Astrocyte of the spinal cord (primary cell): ENCODE results near the gene ATP6V1G1.

Experiments used
- DNase-seq: peaks from one replicate; pipeline ENCODE4 v3.0.0; 2011; ENCODE audit warnings: low read depth, low spot score
- H3K4me3 ChIP-seq: 2 replicates; pipeline ENCODE4 v1.5.1; 2011; ENCODE audit warnings: low read depth, mild to moderate bottlenecking, low read length, moderate library complexity
- in situ Hi-C: cut with HindIII; loops from 2 replicates; pipeline ENCODE4 v1.10.0; 2017; ENCODE audit warnings: low sequenced_read_pairs
- TF ChIP-seq, protein P1 (sequence below): IDR thresholded peaks from 2 replicates; pipeline ENCODE4 v1.5.1; 2012; ENCODE audit warnings: low read depth, mild to moderate bottlenecking, low read length, inconsistent platforms

Gene ATP6V1G1

DNA sequence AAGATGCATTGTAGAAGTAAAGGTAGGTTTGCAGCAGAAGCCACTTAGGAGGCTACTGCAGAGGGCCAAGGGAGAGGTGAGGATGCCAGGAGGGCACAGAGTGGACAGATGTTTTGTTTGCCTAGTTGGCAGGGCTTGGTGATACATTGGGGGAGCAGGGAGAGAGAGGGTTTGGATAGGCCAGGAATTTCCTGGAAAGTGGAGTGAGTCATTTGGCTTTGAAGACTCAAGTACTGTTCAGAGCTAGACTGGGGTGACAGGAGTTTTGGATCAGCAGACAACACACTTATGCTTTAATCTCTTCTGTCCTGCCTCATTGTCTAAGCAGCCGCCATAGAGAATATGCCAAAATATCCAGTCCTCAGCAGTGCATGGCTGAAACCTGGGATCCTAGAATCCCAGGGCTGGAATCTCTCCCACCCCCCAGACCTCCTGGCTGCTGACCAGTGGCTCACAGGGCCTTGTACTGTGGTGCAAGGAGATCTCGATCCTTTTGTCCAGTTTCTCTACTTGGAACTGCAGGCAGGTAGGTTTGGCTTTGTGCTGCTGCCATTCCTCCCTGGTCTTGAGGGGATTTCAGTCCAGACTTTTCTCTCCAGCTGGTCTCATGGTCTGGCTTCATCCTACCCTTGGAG lies 34.5 kb downstream of the ATP6V1G1 start:
- peak; percentile 62 for DNase-seq
- in situ Hi-C loops, result no loop called here
- TF ChIP-seq, protein P1, sequence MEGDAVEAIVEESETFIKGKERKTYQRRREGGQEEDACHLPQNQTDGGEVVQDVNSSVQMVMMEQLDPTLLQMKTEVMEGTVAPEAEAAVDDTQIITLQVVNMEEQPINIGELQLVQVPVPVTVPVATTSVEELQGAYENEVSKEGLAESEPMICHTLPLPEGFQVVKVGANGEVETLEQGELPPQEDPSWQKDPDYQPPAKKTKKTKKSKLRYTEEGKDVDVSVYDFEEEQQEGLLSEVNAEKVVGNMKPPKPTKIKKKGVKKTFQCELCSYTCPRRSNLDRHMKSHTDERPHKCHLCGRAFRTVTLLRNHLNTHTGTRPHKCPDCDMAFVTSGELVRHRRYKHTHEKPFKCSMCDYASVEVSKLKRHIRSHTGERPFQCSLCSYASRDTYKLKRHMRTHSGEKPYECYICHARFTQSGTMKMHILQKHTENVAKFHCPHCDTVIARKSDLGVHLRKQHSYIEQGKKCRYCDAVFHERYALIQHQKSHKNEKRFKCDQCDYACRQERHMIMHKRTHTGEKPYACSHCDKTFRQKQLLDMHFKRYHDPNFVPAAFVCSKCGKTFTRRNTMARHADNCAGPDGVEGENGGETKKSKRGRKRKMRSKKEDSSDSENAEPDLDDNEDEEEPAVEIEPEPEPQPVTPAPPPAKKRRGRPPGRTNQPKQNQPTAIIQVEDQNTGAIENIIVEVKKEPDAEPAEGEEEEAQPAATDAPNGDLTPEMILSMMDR, result no peak
- no peak overlapping the region for H3K4me3 ChIP-seq

- TF ChIP-seq, protein P1, result no peak
- no peak overlapping the region for H3K4me3 ChIP-seq
- no peak for DNase-seq
- in situ Hi-C loops, result no loop called here
Observed at GRCh38 chr9:114624677-114625076, 37.1 kb downstream of the ATP6V1G1 start.

GRCh38 chr9:114626415-114627020 lies 38.9 kb downstream of the ATP6V1G1 start:
- H3K4me3 ChIP-seq, result no peak overlapping the region
- no peak for DNase-seq
- in situ Hi-C loops, result no loop called here
- TF ChIP-seq, protein P1, result no peak

DNA sequence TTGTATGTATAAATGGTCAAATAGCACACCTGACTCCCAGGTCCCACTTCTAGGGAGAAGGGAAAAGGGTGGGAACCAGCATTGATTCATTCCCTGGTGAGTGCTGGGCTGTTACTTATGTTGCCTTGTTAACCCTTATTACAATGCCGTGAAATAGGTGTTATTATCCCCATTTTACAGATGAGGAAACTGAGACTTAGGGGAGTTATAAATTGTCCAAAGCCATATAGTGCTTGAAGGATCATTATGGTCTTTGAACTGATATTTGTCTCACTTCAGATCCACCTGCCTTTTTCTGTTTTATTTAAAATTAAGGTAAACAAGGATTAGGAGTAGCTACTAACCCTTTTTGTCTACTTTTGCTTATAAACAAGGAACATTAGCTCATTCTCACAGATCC lies 40.0 kb downstream of the ATP6V1G1 start:
- TF ChIP-seq, protein P1, result no peak
- DNase-seq, result no peak
- in situ Hi-C loops, result no loop called here
- no peak overlapping the region for H3K4me3 ChIP-seq

DNA sequence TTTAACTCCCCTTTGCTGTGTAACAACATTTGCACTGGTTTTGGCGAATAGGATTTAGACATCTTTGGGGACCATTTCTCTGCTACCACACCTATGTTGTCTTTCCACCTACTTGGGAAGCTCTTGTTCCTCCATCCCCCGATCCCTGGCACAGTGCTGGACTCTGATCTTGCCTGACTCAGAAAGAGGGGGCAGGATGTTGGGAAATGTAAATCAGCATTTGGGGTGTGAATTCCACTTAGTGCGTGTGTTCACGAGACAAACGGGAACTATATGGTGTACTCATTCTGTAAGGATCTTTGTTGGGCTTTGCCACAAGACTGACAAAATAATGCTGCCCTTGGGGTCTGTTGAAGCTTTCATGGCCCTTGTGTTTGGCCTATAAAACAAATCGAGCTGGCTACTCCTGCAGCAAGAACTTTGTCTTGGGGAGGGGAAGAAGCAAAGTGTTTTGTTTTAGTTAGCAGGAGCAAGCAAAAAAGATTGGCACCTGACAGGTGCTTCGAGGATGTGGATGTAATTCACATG lies 42.1 kb downstream of the ATP6V1G1 start:
- no peak for DNase-seq
- no peak overlapping the region for H3K4me3 ChIP-seq
- in situ Hi-C loops, result no loop called here

DNA sequence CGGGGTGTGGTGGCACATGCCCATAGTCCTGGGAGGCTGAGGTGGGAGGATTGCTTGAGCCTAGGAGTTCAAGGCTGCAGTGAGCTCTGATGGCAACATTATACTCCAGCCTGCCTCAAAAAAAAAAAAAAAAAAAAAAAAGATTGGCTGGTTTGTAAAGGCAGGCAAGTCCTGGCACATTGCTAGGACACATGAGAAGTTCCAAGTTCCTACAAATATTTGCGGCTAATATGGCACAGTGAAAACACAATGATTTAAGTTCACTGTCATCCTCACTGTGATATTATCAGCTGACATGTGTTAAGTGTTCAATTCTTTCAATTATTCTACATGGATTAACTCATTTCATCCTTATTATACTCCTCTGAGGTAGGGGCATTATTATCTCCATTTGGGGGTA lies 43.6 kb downstream of the ATP6V1G1 start:
- H3K4me3 ChIP-seq, result no peak overlapping the region
- DNase-seq, result no peak
- in situ Hi-C loops, result no loop called here
- TF ChIP-seq, protein P1, result no peak

More for the DNA sequence above, 42.1 kb downstream of the ATP6V1G1 start:
- TF ChIP-seq, protein P1, result no peak
